ENCODE data around the gene SEC14L5.
"Not testable (repeated sequence)": the region's sequence is repeated elsewhere in the genome, so short reads cannot be mapped to it uniquely, and the experiment has no call there.

The SEC14L5 gene

DNA sequence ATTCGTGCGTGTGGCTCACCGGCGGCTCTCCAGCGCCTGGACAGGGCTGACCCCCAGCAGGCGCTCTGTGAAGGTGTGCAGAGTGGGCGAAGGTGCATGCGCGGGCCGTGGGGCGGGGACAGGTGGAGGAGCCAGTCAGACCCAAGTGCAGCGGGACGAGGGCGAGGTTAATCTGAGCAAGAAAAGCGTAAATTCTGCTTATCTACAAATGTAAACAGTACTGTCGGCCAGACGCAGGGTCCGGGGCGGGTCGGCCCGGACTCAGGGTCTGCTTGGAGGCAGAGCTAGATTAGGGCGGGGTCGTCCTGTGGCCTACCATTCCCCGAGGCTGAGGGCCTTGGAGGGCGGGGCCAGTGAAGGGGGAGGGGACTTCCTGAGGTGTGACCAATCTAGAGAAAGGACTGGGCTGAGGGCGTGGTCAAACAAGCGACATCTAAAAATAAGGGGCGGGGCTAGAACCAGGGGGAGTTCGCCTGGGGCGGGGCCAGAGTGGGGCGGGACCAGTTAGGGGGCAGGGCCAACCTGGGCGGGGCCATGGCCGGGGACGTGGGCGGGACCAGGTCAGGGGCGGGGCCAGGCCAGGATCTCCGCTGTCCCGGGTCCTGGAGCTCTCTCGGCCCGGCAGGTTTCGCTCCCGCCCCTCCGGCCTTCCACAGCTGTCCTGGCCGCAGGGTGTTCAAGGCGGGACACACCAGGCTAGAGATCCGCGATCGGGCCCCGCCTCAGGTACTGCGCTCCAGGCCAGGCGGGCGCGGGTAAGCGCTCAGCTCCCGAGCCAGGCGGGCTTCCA is at the start of gene SEC14L5:
TSS of gene SEC14L5 (plus strand) at position 611 of the 790 bp plus-strand sequence. CDS start 994 bp downstream, outside the sequence.
- peak; percentile 99 for DNase-seq (ENCODE audit: low spot score)

DNA sequence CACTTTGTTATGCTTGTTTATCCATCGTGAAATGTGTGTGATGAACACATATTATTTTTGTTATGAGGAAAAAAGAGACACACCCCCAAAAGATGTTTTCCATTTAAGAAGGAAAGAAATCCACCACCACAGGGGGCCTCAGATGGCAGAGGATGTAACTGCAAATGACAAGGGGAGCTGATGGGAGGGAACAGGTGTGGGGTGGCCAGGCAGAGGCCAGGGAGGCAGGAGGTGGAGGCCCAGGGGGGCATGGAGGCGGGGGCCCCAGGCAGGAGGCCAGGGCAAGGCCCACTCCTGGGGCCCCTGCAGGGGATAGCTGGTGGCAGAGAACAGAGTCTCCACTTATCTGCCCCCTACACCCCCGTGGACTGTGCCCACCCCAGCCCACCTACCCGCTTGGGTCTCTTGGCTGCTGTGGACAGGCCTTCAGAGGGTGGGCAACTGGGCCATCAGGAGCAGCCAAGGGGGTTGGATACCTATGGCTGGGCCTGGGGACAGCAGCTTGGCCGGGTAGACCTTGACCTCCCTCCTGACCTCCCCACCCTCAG is 49.2 kb upstream of the SEC14L5 start:
- DNase-seq (ENCODE audit: low spot score) = peak; percentile 20

DNA sequence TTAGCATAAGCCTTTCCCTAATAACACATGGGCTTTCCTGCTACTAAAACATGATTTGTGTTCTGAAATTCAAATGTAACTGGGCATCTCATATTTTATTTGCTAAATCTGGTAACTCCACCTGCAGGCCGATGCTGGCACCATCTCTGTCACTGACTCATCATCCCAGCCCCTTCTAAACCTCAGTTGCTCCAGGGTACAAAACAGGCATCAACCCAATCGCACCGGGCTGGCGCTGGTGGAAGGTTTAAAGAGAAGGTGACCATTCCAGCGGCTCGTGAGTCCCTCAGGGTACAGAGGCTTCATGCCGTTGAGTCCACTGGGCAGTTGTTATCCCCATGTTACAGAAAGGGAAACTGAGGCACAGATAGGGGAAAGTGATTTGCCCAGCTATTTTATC is 48.3 kb upstream of the SEC14L5 start:
- DNase-seq (ENCODE audit: low spot score) = no peak

DNA sequence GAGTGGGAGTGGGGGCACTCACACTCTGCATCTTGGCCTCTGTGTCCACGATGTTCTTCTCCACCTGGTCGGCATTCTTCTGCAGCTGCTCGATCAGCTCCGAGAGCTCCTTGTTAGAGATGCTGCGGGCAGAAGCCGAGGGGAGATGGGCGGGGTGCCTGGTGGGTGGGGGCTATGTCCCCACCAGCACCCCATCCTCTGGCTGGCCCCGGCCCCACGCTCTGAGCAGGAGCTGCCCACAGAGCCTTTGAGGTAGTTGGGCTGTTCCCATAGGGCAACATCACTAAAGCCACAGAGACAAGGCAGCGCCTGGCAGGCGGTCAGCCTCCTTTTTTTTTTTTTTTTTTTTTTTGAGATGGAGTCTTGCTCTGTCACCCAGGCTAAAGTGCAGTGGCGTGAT is 47.3 kb upstream of the SEC14L5 start:
- DNase-seq (ENCODE audit: low spot score) = no peak

DNA sequence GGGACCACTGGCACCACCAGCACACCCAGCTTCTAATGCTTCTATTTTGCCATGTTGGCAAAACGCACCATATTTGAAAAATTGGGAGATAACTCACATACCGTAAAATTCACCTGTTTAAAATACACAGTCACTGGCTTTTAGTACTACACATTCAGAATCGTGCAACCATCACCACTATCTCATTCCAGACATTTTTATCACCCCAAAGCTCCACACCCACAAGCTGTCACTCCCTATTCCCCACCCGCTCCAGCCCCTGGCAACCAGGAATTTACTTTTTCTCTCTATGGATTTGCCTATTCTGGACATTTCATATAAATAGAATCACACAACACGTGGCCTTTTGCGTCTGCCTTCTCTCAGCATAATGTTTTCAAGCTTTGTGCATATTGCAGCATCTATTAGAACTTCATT is 46.2 kb upstream of the SEC14L5 start:
- DNase-seq (ENCODE audit: low spot score) = no peak

DNA sequence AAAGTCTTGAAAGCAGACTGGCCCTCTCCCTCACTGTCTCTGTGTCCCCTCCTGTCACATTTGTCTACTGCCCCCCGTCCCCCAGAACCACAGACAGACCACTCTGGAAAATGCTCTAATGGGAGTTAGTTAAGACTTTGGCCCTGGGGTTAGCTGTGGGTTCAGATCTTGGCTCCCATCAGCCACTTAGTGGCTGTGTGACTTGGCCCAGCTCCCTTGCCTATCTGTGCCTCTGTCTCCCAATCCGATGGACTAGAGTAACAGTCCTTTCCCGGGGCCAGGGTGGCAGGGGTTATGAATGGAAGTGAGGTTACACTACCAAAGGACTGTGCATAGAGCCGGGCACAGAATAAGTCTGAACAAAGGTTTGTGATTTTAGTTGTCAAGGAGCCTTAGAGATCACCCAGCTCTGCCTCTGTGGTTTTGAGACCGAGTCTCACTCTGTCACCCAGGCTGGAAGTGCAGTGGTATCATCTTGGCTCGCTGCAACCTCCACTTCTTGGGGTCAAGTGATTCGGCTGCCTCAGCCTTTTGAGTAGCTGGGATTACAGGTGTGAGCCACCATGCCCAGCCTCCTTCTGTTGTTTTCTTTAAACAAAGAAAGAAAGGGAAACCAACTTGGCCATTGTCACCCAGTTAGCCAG is 44.9 kb upstream of the SEC14L5 start:
- no peak for DNase-seq (ENCODE audit: low spot score)

DNA sequence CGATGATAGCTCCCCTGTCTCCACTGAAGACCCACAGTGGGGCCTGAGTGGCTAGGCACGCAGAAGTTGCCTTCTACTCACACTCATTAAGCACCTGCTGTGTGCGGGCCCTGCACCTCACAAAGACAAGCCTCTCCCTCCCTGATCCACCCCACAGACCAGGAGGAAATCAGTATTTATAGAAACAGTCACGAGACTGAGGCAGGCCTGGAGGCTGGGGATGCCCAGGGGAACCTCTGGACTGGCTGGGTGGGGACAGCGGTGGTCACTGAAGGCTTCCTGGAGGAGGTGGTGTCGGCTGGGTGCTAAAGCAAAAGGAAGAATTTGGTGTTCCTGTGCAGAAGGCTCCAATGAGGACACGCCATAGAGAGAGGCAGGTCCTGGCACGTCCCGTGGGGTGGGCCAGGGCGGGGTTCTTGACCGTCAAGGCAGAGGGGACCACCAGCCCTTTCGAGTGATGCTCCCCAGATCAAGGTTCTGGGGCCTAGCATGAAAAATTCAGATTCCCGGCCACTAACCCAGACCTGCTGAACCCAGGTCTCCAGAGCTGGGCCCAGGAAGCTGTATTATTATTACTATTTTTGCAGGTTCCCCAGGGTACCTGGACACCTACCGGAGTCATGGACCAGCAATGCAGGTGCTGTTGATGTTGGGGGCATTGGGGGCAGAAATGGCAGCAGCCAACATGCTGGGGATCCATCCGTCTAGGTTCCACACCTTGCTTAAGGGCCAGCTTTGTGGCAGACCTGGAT is 44.2 kb upstream of the SEC14L5 start:
- DNase-seq (ENCODE audit: low spot score) = no peak

DNA sequence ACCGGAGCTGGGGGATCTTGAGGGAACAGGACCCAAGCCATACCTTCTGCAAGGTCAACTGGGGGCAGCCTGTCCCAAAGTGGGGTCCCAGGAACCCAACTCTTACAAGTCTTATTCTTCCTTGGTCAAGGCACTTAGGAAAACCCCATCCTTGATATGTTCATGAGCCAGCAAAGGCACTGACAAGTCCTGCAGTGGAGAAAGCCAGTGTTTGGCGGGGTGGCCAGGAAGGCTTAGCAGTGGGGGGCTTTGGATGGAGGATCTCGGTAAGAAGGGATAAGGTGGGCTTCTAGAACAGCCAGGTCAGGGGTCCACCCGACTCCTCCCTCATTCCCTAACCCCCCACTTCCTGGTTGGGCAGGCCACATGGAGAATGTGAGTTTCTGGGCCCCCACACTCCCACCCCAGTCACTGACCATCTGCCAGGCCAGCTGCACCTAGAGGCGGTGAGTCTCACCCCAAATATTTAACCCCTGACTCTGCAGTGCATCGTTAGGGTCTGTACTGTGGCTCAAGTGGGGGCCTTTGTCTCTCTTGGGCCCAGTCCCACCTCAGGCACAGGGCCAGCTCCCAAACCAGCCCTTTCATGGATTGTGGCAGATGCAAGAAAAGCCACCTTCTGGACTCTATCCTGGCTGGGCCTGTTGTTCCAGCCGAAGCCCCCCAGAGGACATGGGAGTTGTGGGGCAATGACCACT is 43.5 kb upstream of the SEC14L5 start:
- DNase-seq (ENCODE audit: low spot score) = no peak

DNA sequence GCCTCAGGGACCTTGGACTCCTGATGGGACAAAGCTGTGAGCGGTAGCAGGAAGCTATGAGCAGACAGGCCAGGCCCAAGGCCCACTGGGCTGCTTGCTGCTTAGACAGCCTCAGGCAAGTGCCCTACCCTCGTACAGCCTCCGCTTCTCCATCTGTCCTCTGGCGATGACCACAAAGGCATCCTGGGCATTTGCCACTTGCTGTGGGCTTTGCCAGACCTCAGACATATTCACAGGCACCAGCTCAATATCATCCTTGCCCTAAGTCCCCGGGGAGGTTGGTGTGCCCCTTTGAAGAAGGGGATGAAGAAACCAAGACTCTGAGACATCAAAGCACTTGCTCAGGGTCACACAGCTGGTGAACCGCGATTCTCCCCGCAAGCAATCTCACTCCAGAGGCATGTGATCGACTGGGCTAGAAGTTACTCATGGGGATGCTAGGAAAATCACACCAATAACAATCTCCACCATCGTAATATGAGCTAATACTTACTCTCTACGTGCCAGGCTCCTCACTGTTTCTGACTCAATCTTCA is 42.8 kb upstream of the SEC14L5 start:
- no peak for DNase-seq (ENCODE audit: low spot score)

DNA sequence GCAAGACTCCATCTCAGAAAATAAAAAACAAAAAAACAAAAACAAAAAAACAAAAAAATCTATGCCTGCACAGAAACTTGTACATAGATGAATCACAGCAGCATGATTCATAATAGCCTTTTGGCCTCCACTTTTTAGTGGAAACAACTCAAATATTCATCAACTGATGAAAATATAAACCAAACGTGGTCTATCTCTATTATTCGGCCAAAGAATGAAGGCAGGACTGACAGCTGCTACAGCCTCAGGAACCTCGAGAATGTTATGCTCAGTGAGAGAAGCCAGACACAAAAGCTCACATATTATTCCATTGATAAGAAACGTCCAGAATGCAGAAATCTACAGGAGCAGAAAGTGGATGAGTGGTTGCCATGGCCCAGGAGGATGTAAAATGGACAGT is 41.0 kb upstream of the SEC14L5 start:
- no peak for DNase-seq (ENCODE audit: low spot score)

DNA sequence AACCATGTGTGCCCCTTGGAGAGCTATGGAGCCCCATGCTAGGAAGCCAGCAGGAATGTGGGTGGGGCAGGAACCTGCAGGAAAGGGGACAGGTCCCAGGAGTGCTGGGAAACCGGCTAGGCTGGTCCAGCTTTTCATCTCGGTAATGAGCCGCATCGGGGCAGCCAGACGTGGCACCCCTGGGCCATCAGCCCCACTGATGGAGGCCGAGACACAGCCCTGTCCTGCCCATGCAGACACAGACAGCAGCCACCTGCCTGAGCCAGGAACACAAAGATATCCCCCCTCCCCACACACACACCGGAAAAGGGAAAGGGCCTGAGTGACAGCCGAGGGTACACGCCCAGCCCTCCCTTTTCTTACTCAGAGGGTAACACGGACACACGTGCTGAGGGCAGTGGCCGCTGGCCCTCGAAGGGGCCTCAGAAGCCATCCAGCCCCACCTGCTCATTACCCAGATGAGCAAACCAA is 39.3 kb upstream of the SEC14L5 start:
- peak; percentile 34 for DNase-seq (ENCODE audit: low spot score)

DNA sequence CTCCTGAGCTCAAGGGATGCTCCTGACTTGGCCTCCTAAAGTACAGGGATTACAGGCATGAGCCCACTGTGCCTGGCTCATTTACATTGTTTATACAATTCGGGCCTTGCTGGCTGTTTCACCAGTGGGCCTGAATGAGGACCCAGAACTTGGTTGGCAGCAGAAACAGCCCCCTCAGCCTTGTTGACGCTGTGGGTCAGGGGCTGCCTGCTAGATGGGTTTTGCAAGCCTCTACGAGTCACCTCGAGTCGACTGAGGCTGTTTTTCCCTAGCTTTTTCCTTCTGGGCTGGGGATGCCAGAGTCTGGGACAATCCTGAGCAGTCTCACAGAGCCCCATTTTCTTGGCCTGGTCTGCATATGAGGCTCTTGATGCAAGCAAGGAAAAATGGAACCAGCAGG is 37.3 kb upstream of the SEC14L5 start:
- DNase-seq (ENCODE audit: low spot score) = peak; percentile 9

DNA sequence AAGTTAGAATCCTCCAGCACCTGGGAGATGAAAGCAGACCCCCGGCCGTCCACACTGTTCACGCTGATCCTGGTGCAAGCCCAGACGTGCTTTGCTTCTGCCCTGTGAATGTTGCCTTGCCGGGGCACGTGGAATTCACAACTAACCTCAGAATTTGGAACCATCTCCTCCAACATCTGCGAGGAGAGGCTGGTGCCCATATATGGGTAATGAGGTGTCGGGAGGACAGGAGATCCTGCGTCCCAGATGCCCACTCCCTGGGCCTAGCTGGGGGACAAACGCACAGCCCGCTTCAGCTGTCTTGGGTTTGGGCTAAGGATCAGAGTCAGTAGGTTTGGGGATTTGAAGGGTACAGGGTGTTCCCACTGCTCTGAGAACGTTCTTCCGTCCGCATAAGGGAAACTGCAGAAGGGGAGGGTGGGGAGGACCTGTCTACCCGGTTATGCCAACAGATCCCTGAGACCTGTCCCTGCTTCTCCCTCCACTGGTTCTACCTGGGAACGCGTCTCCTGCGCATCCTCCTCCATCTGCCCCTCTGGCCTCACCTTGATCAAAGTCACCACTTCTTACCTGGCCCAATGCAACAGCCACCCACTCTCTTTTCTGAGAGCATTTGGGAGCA is 35.3 kb upstream of the SEC14L5 start:
- DNase-seq (ENCODE audit: low spot score) = no peak

DNA sequence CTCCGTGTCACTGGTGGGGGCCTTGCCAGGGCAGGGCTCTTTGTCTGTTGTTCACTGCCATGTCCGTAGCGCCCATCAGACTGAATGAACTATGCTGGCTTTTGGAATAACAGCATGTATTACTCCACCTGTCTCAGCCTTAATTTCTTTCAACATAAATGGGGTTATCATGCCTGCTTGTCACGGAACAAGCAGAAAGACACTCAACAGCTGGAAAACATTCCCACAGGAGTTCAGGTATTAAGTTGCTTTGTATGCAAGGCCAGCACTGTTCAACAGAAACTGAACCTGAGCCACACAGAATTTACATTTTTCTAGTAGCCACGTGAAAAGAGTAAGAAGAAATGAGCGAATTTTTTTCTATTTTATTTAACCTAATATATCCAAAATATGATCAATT is 34.3 kb upstream of the SEC14L5 start:
- DNase-seq (ENCODE audit: low spot score) = no peak

DNA sequence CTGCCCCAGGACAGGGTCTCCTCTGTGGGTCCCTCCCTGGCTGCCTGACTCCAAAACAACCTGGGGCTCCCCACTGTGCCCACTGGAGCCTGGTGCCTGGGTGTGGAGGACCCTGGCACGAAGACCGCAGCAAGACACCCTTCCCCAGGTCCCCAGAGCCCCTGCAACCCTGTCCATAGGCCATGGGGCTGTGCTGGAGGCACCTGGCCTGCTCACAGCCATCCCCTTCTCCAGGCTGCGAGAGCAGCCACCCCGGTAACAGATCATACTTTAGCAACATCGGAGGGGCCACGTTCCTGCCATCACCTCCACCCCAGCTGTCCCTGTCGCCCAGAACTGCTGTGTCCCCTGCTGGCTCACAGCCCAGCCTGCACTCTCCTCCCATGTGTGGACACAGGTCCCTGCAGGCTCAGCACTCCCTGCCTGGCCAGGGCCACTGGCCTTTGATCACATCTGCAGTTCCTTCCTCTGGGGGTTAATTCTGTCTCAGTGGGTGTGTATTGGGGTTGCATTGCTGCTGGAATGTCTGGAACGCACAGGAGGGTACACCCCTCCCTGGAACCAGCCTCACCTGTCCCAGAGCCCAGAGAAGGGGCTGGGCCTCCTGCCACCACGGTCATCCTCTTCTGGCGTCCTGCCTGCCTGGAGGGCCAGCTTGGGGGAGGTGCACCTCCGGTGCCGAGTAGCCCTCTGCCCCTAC is 33.4 kb upstream of the SEC14L5 start:
- no peak for DNase-seq (ENCODE audit: low spot score)

DNA sequence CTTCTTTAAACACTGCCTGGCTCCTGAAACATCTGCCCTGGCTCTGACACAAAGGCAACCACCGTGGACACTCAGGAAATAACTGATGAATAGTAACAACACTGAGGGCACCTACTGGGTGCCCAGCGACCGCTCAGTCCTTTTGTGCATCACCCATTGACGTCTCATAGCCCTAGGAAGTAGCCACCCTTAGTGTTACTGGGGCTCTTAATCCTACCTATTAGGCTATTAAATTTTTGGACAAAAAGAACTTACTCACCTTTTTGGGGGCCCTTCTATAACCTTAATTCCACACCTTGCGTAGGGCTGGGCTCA is 32.9 kb upstream of the SEC14L5 start:
- DNase-seq (ENCODE audit: low spot score) = no peak

DNA sequence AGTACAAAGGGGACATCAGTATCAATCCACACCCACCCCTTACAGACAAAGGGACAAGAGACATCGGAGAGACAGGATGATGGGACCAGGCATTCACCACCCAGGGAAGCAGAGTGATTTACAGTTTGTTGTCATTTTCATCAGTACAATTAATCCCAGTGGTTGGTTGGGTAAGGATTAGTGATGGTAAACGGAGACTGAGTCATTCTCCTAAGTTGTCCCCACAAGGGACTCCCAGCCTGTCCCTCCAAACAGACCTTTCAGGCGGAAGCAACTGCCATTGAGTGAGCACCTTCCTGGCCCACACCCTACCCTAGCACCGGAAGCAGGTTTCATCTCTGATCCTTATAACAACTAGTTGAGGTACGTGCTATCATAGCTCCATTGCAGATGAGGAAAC is 32.3 kb upstream of the SEC14L5 start:
- DNase-seq (ENCODE audit: low spot score) = no peak

DNA sequence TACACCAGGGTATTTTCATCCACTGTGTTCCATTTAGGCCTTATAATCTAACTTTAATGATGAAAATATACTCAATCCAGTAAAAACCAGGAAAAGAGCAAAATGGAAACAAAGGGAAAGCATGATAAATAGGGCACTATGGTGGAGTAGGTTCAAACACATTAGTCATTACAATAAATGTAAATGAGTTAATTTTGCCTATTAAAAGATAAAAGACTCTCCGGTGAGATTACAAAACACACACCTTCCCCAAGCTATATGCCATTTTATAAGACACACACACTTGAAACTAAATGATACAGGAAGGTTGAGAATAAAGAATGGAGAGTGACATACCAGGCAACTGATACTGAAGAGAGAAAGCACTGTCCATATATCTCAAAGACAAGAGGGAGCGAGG is 31.2 kb upstream of the SEC14L5 start:
- DNase-seq (ENCODE audit: low spot score) = no peak

DNA sequence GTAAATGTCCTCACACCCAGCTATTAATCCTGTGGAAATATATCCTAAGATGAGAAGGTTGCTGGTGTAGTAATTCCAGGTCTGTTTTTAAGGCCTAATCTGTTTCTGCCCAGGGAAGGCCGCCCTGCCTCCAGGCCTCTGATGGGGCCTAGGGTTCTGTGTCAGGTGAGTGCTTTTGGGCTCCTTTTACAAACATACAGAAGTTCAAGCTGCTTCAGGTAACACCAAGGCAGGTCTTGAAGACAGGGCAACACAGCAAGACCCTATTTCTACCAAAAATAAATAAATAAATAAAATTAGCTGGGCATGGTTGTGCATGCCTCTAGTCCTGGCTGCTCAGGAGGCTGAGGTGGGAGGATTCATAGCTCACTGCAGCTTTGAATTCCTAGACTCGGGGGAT is 30.5 kb upstream of the SEC14L5 start:
- DNase-seq (ENCODE audit: low spot score) = no peak

DNA sequence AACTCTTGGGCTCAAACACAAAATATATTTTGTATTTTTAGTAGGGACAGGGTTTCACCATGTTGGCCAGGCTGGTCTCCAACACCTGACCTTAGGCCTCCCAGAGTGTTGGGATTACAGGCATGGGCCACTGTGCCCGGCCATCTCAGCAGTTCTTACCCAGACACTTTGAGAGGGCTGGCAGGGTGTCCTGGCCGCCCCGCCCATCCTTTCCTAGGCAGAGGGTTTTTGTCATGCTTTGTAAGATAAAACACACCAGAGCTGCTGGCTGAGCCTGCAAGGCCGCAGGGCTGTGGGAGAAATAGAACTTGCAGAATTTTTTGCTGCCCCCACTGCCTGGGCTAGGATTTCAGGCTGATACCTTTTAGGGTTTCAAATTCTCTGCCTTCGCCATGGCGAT is 29.9 kb upstream of the SEC14L5 start:
- DNase-seq (ENCODE audit: low spot score) = no peak

DNA sequence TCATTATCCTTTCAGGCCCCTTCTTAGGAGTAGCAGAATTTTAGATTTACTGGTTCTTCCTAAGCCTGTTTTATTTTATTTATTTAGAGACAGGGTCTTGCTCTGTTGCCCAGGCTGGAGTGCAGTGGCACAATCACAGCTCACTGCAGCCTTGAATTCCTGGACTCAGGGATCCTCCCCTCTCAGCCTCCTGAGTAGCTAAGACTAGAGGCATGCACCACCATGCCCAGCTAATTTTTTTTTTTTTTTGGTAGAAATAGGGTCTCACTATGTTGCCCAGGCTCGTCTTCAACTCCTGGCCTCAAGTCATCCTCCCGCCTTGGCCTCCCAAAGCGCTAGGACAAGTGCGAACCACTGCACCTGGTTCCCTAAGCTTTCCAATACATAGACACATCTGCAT is 28.5 kb upstream of the SEC14L5 start:
- DNase-seq (ENCODE audit: low spot score) = not testable (repeated sequence)

Data from D341Med (cell line).